ENCODE results near the gene RET.

DNA sequence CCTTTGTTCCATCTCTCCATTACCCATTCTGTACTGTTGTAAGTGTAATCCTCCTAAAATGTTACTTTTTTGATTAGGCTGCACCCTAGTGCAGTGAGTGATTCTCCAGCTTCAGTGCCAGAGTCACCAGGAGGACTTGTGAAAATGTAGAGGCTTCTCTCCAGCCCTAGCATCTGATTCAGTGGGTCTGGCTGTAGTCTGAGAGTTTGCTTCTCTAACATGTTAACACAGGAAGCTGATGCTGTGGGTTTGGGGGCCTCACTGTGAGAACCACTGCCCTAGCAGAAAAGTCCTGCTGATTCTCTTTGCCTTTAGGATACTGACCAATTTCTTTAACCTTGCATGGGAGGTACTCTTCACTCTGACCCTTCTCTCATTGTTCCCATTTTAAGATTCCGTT is 85.7 kb downstream of the RET start:
- TF ChIP-seq EZH2phosphoT487 (IDR thresholded peaks at IDR 0.05; ENCODE audit: low read depth, severe bottlenecking, unreplicated experiment) = no peak
- TF ChIP-seq, protein P1, sequence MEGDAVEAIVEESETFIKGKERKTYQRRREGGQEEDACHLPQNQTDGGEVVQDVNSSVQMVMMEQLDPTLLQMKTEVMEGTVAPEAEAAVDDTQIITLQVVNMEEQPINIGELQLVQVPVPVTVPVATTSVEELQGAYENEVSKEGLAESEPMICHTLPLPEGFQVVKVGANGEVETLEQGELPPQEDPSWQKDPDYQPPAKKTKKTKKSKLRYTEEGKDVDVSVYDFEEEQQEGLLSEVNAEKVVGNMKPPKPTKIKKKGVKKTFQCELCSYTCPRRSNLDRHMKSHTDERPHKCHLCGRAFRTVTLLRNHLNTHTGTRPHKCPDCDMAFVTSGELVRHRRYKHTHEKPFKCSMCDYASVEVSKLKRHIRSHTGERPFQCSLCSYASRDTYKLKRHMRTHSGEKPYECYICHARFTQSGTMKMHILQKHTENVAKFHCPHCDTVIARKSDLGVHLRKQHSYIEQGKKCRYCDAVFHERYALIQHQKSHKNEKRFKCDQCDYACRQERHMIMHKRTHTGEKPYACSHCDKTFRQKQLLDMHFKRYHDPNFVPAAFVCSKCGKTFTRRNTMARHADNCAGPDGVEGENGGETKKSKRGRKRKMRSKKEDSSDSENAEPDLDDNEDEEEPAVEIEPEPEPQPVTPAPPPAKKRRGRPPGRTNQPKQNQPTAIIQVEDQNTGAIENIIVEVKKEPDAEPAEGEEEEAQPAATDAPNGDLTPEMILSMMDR (IDR thresholded peaks at IDR 0.05; ENCODE audit: poor library complexity) = no peak
- no peak for TF ChIP-seq EZH2 (IDR thresholded peaks at IDR 0.05; ENCODE audit: borderline replicate concordance)

Data from hepatocyte (in vitro differentiated cells).